Activated CD8-positive, alpha-beta T cell treated with anti-CD3 and anti-CD28 coated beads, Interleukin-2, amount 10 ng/mL, durations not matched to agents 7 days and 5 days (primary cell): ENCODE results near the gene FAU. TPM values are rescaled to one million over a fixed set of nuclear protein-coding genes. Genes with fewer than 3 reads are reported as not detected.
A peak's percentile ranks its signal among the peaks of the same experiment; 100 is the strongest.

ENCODE experiments used
- ATAC-seq: fragments of 150-1000 bp; cut with Tn5 transposase; one replicate; pipeline ENCODE4 v1.10.0; 2021; ENCODE audit warnings: moderate library complexity
- CTCF ChIA-PET: fragments of 350-600 bp; sonication (Branson Sonifier 250); formaldehyde crosslinking; loops from one replicate; lab custom pipeline; 2021; ENCODE audit warnings: antibody characterized with exemption; lab: Charles Lee
- POLR2A ChIA-PET: fragments of 350-600 bp; sonication (Branson Sonifier 250); formaldehyde crosslinking; loops from one replicate; lab custom pipeline; 2021; ENCODE audit warnings: antibody characterized with exemption; lab: Charles Lee
- DNase-seq: peaks from one replicate; pipeline ENCODE4 v3.0.0-alpha.2; 2020
- H3K27ac Mint-ChIP-seq: one replicate; pipeline ENCODE4 v1.8.0; 2021; ENCODE audit warnings: mild to moderate bottlenecking, mixed read lengths
- H3K27me3 Mint-ChIP-seq: one replicate; pipeline ENCODE4 v1.8.0; 2021; ENCODE audit warnings: low read depth, mixed read lengths
- H3K36me3 Mint-ChIP-seq: one replicate; pipeline ENCODE4 v1.8.0; 2021; ENCODE audit warnings: low read depth, mixed read lengths
- H3K4me1 Mint-ChIP-seq: one replicate; pipeline ENCODE4 v1.8.0; 2021; ENCODE audit warnings: low read depth, mixed read lengths
- H3K4me3 Mint-ChIP-seq: one replicate; pipeline ENCODE4 v1.8.0; 2021; ENCODE audit warnings: mild to moderate bottlenecking, mixed read lengths
- H3K9me3 Mint-ChIP-seq: one replicate; pipeline ENCODE4 v1.8.0; 2022; ENCODE audit warnings: mixed read lengths; ENCODE audit not compliant: insufficient read depth
- total RNA-seq, 2 experiments: library from RNA; stranded (reverse); gene quantifications; one replicate each; pipeline ENCODE4 v1.2.3, GENCODE V29; 2021

FAU gene
- total RNA-seq, 2 experiments from 2014 or later, result 986 to 1,038 TPM

- Mint-ChIP-seq H3K36me3 (peaks cover 49% of the 10 kb centered on the region), H3K27me3 (no peaks in the 10 kb centered on the region), H3K4me1 (peaks cover 26% of the 10 kb centered on the region), H3K4me3 (no peak overlapping the region), H3K27ac (no peak overlapping the region), H3K9me3 (no peaks in the 10 kb centered on the region)
- ATAC-seq (no peak), DNase-seq (no peak)
- CTCF ChIA-PET, result no interaction called here
- POLR2A ChIA-PET, result interaction anchor here (1.3 to 1.7 kb wide), 2 partner anchors 8 to 9 kb away, joined by 4 to 5 read pairs; partner anchors contain the start of gene VPS51
Observed at GRCh38 chr11:65087216-65087615, 34.7 kb downstream of the FAU start.

- no peaks in the 10 kb centered on the region for H3K27me3 Mint-ChIP-seq
Observed at GRCh38 chr11:65086809-65087208, 35.1 kb downstream of the FAU start.

GRCh38 chr11:65085446-65085845 lies 36.5 kb downstream of the FAU start:
- peaks cover 64% of the 10 kb centered on the region for H3K36me3 Mint-ChIP-seq
- H3K9me3 Mint-ChIP-seq, result no peaks in the 10 kb centered on the region
- DNase-seq (no peak), ATAC-seq (no peak)
- ChIA-PET CTCF (interaction anchor here (0.8 to 2.0 kb wide), 7 partner anchors 9 to 36 kb away, joined by 3 to 8 read pairs (median 4); partner anchors contain the start of gene ZNHIT2), POLR2A (interaction anchor here (0.6 to 1.6 kb wide), 9 partner anchors 8 to 209 kb away, joined by 3 to 6 read pairs (median 3); partner anchors contain the start of genes VPS51 and ZNHIT2)
- no peaks in the 10 kb centered on the region for H3K27me3 Mint-ChIP-seq
- H3K4me3 Mint-ChIP-seq, result peak overlapping the region; percentile 92
- H3K4me1 Mint-ChIP-seq, result peaks cover 41% of the 10 kb centered on the region
- H3K27ac Mint-ChIP-seq, result peak overlapping the region; percentile 98

More at GRCh38 chr11:65086809-65087208, 35.1 kb downstream of the FAU start:
- H3K4me3 Mint-ChIP-seq, result no peak overlapping the region
- peaks cover 53% of the 10 kb centered on the region for H3K36me3 Mint-ChIP-seq
- no peaks in the 10 kb centered on the region for H3K9me3 Mint-ChIP-seq
- ATAC-seq (no peak), DNase-seq (no peak)
- ChIA-PET CTCF (interaction anchor here (2.0 kb wide), 1 partner anchor 8 kb away, joined by 8 read pairs; no protein-coding TSS in a partner anchor), POLR2A (interaction anchor here (1.3 to 1.7 kb wide), 3 partner anchors 8 to 12 kb away, joined by 4 to 5 read pairs (median 4); partner anchors contain the start of gene VPS51)
- peaks cover 30% of the 10 kb centered on the region for H3K4me1 Mint-ChIP-seq
- no peak overlapping the region for H3K27ac Mint-ChIP-seq

- ChIA-PET CTCF (interaction anchor here (0.8 to 2.0 kb wide), 7 partner anchors 9 to 36 kb away, joined by 3 to 8 read pairs (median 4); partner anchors contain the start of gene ZNHIT2), POLR2A (interaction anchor here (0.6 to 1.5 kb wide), 7 partner anchors 9 to 208 kb away, joined by 3 to 6 read pairs (median 3); partner anchors contain the start of genes VPS51 and ZNHIT2)
- H3K27ac Mint-ChIP-seq, result peak overlapping the region; percentile 98
- H3K4me3 Mint-ChIP-seq, result peak overlapping the region; percentile 92
- peaks cover 46% of the 10 kb centered on the region for H3K4me1 Mint-ChIP-seq
- no peaks in the 10 kb centered on the region for H3K27me3 Mint-ChIP-seq
- peak; percentile 7 for ATAC-seq
- no peak for DNase-seq
- no peaks in the 10 kb centered on the region for H3K9me3 Mint-ChIP-seq
- peaks cover 70% of the 10 kb centered on the region for H3K36me3 Mint-ChIP-seq
Observed at GRCh38 chr11:65084598-65085375, 37.1 kb downstream of the FAU start.

GRCh38 chr11:65083834-65084597 lies 37.9 kb downstream of the FAU start, which contains the start of the genes CDCA5 and ZFPL1:
TSS of gene CDCA5 (minus strand) at chr11:65084040. CDS start at chr11:65083978, 62 bp downstream.
TSS of gene ZFPL1 (plus strand) at chr11:65084222. CDS start at chr11:65084699, 477 bp downstream.
- H3K9me3 Mint-ChIP-seq, result no peaks in the 10 kb centered on the region
- H3K4me1 Mint-ChIP-seq, result peaks cover 52% of the 10 kb centered on the region
- H3K27me3 Mint-ChIP-seq, result no peaks in the 10 kb centered on the region
- POLR2A ChIA-PET, result interaction anchor here (1.0 to 2.4 kb wide), 16 partner anchors 10 to 421 kb away, joined by 3 to 19 read pairs (median 4); partner anchors contain the start of genes FAU, MRPL49, SAC3D1 and TM7SF2
- ATAC-seq, result peak; percentile 84
- peak; percentile 97 for DNase-seq
- peaks cover 67% of the 10 kb centered on the region for H3K36me3 Mint-ChIP-seq
- CTCF ChIA-PET, result interaction anchor here (1.0 to 1.7 kb wide), 7 partner anchors 11 to 196 kb away, joined by 3 to 26 read pairs (median 7); partner anchors contain the start of genes ARL2 and ZNHIT2
- H3K4me3 Mint-ChIP-seq, result peak within 1 kb of the TSS; percentile 92
- peak within 1 kb of the TSS; percentile 98 for H3K27ac Mint-ChIP-seq

GRCh38 chr11:65083134-65083833 lies 38.6 kb downstream of the FAU start:
- POLR2A ChIA-PET, result interaction anchor here (0.7 to 2.4 kb wide), 20 partner anchors 11 to 421 kb away, joined by 3 to 19 read pairs (median 3); partner anchors contain the start of genes FAU, MRPL49, SAC3D1 and TM7SF2
- peak; percentile 12 for ATAC-seq

GRCh38 chr11:65078786-65079342 lies 43.1 kb downstream of the FAU start:
- ChIA-PET CTCF (interaction anchor here (0.7 to 2.9 kb wide), 9 partner anchors 10 to 65 kb away, joined by 3 to 16 read pairs (median 4); partner anchors contain the start of genes ARL2, FAU, MRPL49 and SAC3D1), POLR2A (interaction anchor here (1.8 kb wide), 1 partner anchor 38 kb away, joined by 4 read pairs; the partner anchor contains the start of gene SAC3D1)
- peaks cover 63% of the 10 kb centered on the region for H3K4me1 Mint-ChIP-seq
- ATAC-seq (no peak), DNase-seq (no peak)
- peak overlapping the region; percentile 72 for H3K27ac Mint-ChIP-seq
- no peaks in the 10 kb centered on the region for H3K9me3 Mint-ChIP-seq
- peak overlapping the region; percentile 4 for H3K4me3 Mint-ChIP-seq
- no peaks in the 10 kb centered on the region for H3K27me3 Mint-ChIP-seq
- peaks cover 72% of the 10 kb centered on the region for H3K36me3 Mint-ChIP-seq

More at GRCh38 chr11:65083134-65083833, 38.6 kb downstream of the FAU start:
- Mint-ChIP-seq H3K27me3 (no peaks in the 10 kb centered on the region), H3K9me3 (no peaks in the 10 kb centered on the region), H3K4me1 (peaks cover 59% of the 10 kb centered on the region), H3K27ac (peak overlapping the region; percentile 98), H3K36me3 (peaks cover 68% of the 10 kb centered on the region), H3K4me3 (peak overlapping the region; percentile 92)
- CTCF ChIA-PET, result interaction anchor here (0.7 to 1.7 kb wide), 12 partner anchors 11 to 195 kb away, joined by 3 to 26 read pairs (median 4); partner anchors contain the start of genes ARL2, SAC3D1, VPS51 and ZNHIT2
- peak; percentile 42 for DNase-seq

- Mint-ChIP-seq H3K4me1 (peaks cover 63% of the 10 kb centered on the region), H3K27me3 (no peaks in the 10 kb centered on the region), H3K4me3 (peak overlapping the region; percentile 4), H3K27ac (peak overlapping the region; percentile 72), H3K9me3 (no peaks in the 10 kb centered on the region), H3K36me3 (peaks cover 68% of the 10 kb centered on the region)
- ChIA-PET CTCF (interaction anchor here (0.7 to 2.9 kb wide), 8 partner anchors 9 to 64 kb away, joined by 3 to 16 read pairs (median 4); partner anchors contain the start of genes ARL2, FAU, MRPL49 and SAC3D1), POLR2A (interaction anchor here (0.8 to 1.8 kb wide), 2 partner anchors 34 to 37 kb away, joined by 3 to 4 read pairs; partner anchors contain the start of gene SAC3D1)
- peak; percentile 87 for ATAC-seq
- DNase-seq, result peak; percentile 79
Observed at GRCh38 chr11:65078151-65078550, 43.8 kb downstream of the FAU start.

- ChIA-PET POLR2A (interaction anchor here (0.8 to 1.8 kb wide), 2 partner anchors 35 to 37 kb away, joined by 3 to 4 read pairs; partner anchors contain the start of gene SAC3D1), CTCF (interaction anchor here (0.7 kb wide), 1 partner anchor 65 kb away, joined by 3 read pairs; no protein-coding TSS in a partner anchor)
- H3K27me3 Mint-ChIP-seq, result no peaks in the 10 kb centered on the region
- no peaks in the 10 kb centered on the region for H3K9me3 Mint-ChIP-seq
- H3K36me3 Mint-ChIP-seq, result peaks cover 61% of the 10 kb centered on the region
- ATAC-seq, result no peak
- H3K4me3 Mint-ChIP-seq, result no peak overlapping the region
- H3K4me1 Mint-ChIP-seq, result peaks cover 56% of the 10 kb centered on the region
- no peak overlapping the region for H3K27ac Mint-ChIP-seq
- DNase-seq, result no peak
Observed at GRCh38 chr11:65077451-65077850, 44.5 kb downstream of the FAU start.

- POLR2A ChIA-PET, result no interaction called here
- Mint-ChIP-seq H3K4me1 (peaks cover 14% of the 10 kb centered on the region), H3K9me3 (no peaks in the 10 kb centered on the region), H3K4me3 (no peak overlapping the region), H3K36me3 (peaks cover 20% of the 10 kb centered on the region), H3K27ac (peak overlapping the region; percentile 24), H3K27me3 (no peaks in the 10 kb centered on the region)
- DNase-seq, result no peak
- CTCF ChIA-PET, result interaction anchor here (1.2 kb wide), 1 partner anchor 58 kb away, joined by 4 read pairs; the partner anchor contains the start of gene ARL2
- ATAC-seq, result no peak
Observed at GRCh38 chr11:65072631-65072966, 49.3 kb downstream of the FAU start.
